ENCODE measurements around the gene KLHL29.

- no peak for TF ChIP-seq CTCF (IDR thresholded peaks at IDR 0.05)
- no peak for TF ChIP-seq POLR2A (IDR thresholded peaks at IDR 0.05)
These were observed 101.7 kb downstream of the KLHL29 start for GRCh38 chr2:23486684-23487075.
